ENCODE data around the gene ADAT3. TPM values are rescaled to one million over a fixed set of nuclear protein-coding genes. Genes with fewer than 3 reads are reported as not detected.

ADAT3 gene
- total and polyA plus RNA-seq, 4 donors: 1.3 to 3.3 (median 2.1) TPM

DNA sequence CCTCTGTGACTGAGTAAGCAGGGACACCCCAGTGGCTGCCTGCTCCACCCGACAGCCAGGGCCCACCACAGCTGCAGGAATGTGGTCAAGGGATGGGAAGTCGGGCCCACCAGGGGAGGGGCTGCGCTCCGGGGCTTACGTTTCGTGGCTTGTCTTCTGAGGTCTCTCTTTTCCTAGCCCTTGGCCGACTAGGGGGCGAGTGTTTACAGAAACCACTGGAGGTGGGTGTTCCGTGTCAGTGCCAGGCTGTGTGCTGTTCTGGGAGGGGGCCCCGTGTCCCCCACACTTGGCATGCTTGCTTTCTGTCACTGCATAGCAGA is 4.5 kb downstream of the ADAT3 start:
- Histone ChIP-seq H3K9me3 (ENCODE audit: control insufficient read depth in 4 of 4, low read length in 3 of 4) (no peaks in the 10 kb centered on the region), H3K4me1 (ENCODE audit: control insufficient read depth in 4 of 4, insufficient read depth in 4 of 4, low read length in 3 of 4) (peaks cover 3 to 11% (median 7%) of the 10 kb centered on the region in 4 donors), H3K36me3 (ENCODE audit: control insufficient read depth in 4 of 4, insufficient read depth in 3 of 4, low read depth in 1 of 4, low read length in 3 of 4) (peaks cover 0 to 11% (median 4%) of the 10 kb centered on the region in 4 donors), H3K9ac (ENCODE audit: low read depth in 1 of 2, low read length in 2 of 2) (no peak overlapping the region), H3K27ac (ENCODE audit: low read depth in 1 of 2, low read length in 2 of 2) (no peak overlapping the region), H3K27me3 (ENCODE audit: control insufficient read depth in 4 of 4, insufficient read depth in 4 of 4, low read length in 3 of 4) (no peaks in the 10 kb centered on the region), H3K4me3 (ENCODE audit: low read depth in 1 of 3, low read length in 3 of 3) (no peak overlapping the region)
- WGBS: 85% methylated on average over 10 of the region's 10 CpGs
- TF ChIP-seq, protein P1, sequence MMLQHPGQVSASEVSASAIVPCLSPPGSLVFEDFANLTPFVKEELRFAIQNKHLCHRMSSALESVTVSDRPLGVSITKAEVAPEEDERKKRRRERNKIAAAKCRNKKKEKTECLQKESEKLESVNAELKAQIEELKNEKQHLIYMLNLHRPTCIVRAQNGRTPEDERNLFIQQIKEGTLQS (IDR thresholded peaks at IDR 0.05): no peak
- DNase-seq (ENCODE audit: low spot score): no peak

DNA sequence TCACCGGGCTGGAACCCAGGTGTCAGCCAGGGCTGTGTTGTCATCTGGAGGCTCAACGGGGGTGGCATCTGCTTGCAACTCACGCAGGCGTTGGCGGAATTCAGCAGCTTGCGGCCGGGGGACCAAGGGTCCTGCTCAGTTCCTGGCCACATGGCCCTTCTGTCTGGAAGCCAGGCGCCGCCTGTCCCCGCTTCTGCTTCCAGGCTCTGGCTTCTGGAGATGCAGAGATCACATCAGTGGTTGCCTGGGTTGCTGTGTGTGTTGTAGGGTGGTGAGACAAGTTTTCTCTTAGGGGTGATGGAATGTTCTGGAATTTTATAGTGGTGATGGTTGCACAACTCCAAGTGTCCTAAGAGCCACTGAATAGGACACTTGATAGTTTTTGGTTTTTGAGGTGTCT is 5.0 kb downstream of the ADAT3 start:
- Histone ChIP-seq H3K4me3 (ENCODE audit: low read depth in 1 of 3, low read length in 3 of 3) (no peak overlapping the region), H3K27me3 (ENCODE audit: control insufficient read depth in 4 of 4, insufficient read depth in 4 of 4, low read length in 3 of 4) (no peaks in the 10 kb centered on the region), H3K9ac (ENCODE audit: low read depth in 1 of 2, low read length in 2 of 2) (no peak overlapping the region), H3K9me3 (ENCODE audit: control insufficient read depth in 4 of 4, low read length in 3 of 4) (no peaks in the 10 kb centered on the region), H3K4me1 (ENCODE audit: control insufficient read depth in 4 of 4, insufficient read depth in 4 of 4, low read length in 3 of 4) (peaks cover 3 to 11% (median 7%) of the 10 kb centered on the region in 4 donors), H3K27ac (ENCODE audit: low read depth in 1 of 2, low read length in 2 of 2) (no peak overlapping the region), H3K36me3 (ENCODE audit: control insufficient read depth in 4 of 4, insufficient read depth in 3 of 4, low read depth in 1 of 4, low read length in 3 of 4) (peaks cover 0 to 11% (median 4%) of the 10 kb centered on the region in 4 donors)
- no peak for DNase-seq (ENCODE audit: low spot score)
- TF ChIP-seq, protein P2, sequence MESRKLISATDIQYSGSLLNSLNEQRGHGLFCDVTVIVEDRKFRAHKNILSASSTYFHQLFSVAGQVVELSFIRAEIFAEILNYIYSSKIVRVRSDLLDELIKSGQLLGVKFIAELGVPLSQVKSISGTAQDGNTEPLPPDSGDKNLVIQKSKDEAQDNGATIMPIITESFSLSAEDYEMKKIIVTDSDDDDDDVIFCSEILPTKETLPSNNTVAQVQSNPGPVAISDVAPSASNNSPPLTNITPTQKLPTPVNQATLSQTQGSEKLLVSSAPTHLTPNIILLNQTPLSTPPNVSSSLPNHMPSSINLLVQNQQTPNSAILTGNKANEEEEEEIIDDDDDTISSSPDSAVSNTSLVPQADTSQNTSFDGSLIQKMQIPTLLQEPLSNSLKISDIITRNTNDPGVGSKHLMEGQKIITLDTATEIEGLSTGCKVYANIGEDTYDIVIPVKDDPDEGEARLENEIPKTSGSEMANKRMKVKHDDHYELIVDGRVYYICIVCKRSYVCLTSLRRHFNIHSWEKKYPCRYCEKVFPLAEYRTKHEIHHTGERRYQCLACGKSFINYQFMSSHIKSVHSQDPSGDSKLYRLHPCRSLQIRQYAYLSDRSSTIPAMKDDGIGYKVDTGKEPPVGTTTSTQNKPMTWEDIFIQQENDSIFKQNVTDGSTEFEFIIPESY (IDR thresholded peaks at IDR 0.05): no peak
- no peak for TF ChIP-seq NR2F2 (IDR thresholded peaks at IDR 0.05)
- TF ChIP-seq, protein P1 (IDR thresholded peaks at IDR 0.05): no peak
- no peak for TF ChIP-seq FOXA1 (IDR thresholded peaks at IDR 0.05)
- 95% methylated on average over 10 of the region's 10 CpGs for WGBS

DNA sequence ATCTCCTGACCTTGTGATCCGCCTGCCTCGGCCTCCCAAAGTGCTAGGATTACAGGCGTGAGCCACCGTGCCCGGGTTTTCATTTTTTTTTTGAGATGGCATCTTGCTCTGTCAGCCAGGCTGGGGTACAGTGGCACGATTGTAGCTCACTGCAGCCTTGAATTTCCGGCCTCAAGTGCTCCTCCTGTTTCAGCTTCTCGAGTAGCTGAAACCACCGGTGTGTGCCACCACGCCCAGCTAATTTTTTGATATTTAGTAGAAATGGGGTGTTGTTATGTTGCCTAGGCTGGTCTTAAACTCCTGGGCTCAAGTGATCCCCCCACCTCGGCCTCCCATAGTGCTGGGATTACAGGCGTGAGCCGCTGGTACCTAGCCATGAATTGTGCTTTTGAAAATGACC is 5.9 kb downstream of the ADAT3 start:
- Histone ChIP-seq H3K27ac (ENCODE audit: low read depth in 1 of 2, low read length in 2 of 2) (no peak overlapping the region), H3K4me3 (ENCODE audit: low read depth in 1 of 3, low read length in 3 of 3) (no peak overlapping the region), H3K36me3 (ENCODE audit: control insufficient read depth in 4 of 4, insufficient read depth in 3 of 4, low read depth in 1 of 4, low read length in 3 of 4) (peaks cover 0 to 11% (median 4%) of the 10 kb centered on the region in 4 donors), H3K9ac (ENCODE audit: low read depth in 1 of 2, low read length in 2 of 2) (no peak overlapping the region), H3K4me1 (ENCODE audit: control insufficient read depth in 4 of 4, insufficient read depth in 4 of 4, low read length in 3 of 4) (peaks cover 0 to 5% (median 2%) of the 10 kb centered on the region in 4 donors), H3K27me3 (ENCODE audit: control insufficient read depth in 4 of 4, insufficient read depth in 4 of 4, low read length in 3 of 4) (no peaks in the 10 kb centered on the region), H3K9me3 (ENCODE audit: control insufficient read depth in 4 of 4, low read length in 3 of 4) (no peaks in the 10 kb centered on the region)
- 93% methylated on average over 13 of the region's 13 CpGs for WGBS
- no peak for DNase-seq (ENCODE audit: low spot score)
- TF ChIP-seq EGR1 (IDR thresholded peaks at IDR 0.05; ENCODE audit: low read depth in 2 of 2): no peak
- TF ChIP-seq, protein P3, sequence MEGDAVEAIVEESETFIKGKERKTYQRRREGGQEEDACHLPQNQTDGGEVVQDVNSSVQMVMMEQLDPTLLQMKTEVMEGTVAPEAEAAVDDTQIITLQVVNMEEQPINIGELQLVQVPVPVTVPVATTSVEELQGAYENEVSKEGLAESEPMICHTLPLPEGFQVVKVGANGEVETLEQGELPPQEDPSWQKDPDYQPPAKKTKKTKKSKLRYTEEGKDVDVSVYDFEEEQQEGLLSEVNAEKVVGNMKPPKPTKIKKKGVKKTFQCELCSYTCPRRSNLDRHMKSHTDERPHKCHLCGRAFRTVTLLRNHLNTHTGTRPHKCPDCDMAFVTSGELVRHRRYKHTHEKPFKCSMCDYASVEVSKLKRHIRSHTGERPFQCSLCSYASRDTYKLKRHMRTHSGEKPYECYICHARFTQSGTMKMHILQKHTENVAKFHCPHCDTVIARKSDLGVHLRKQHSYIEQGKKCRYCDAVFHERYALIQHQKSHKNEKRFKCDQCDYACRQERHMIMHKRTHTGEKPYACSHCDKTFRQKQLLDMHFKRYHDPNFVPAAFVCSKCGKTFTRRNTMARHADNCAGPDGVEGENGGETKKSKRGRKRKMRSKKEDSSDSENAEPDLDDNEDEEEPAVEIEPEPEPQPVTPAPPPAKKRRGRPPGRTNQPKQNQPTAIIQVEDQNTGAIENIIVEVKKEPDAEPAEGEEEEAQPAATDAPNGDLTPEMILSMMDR (IDR thresholded peaks at IDR 0.05; ENCODE audit: low read depth, low read length, missing input control): no peak
- TF ChIP-seq, protein P1 (IDR thresholded peaks at IDR 0.05): no peak
- no peak for TF ChIP-seq HNF4A (conservative IDR thresholded peaks at IDR 0.05)
- TF ChIP-seq, protein P4, sequence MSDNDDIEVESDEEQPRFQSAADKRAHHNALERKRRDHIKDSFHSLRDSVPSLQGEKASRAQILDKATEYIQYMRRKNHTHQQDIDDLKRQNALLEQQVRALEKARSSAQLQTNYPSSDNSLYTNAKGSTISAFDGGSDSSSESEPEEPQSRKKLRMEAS (IDR thresholded peaks at IDR 0.05): no peak
- no peak for TF ChIP-seq SP1 (IDR thresholded peaks at IDR 0.05)
- no peak for TF ChIP-seq YY1 (IDR thresholded peaks at IDR 0.05)
- no peak for TF ChIP-seq JUND (IDR thresholded peaks at IDR 0.05)
- TF ChIP-seq FOXA2 (IDR thresholded peaks at IDR 0.05): no peak
- TF ChIP-seq RAD21 (IDR thresholded peaks at IDR 0.05): no peak
- TF ChIP-seq, protein P2 (IDR thresholded peaks at IDR 0.05): no peak
- no peak for TF ChIP-seq RXRA (IDR thresholded peaks at IDR 0.05)
- TF ChIP-seq, protein P5, sequence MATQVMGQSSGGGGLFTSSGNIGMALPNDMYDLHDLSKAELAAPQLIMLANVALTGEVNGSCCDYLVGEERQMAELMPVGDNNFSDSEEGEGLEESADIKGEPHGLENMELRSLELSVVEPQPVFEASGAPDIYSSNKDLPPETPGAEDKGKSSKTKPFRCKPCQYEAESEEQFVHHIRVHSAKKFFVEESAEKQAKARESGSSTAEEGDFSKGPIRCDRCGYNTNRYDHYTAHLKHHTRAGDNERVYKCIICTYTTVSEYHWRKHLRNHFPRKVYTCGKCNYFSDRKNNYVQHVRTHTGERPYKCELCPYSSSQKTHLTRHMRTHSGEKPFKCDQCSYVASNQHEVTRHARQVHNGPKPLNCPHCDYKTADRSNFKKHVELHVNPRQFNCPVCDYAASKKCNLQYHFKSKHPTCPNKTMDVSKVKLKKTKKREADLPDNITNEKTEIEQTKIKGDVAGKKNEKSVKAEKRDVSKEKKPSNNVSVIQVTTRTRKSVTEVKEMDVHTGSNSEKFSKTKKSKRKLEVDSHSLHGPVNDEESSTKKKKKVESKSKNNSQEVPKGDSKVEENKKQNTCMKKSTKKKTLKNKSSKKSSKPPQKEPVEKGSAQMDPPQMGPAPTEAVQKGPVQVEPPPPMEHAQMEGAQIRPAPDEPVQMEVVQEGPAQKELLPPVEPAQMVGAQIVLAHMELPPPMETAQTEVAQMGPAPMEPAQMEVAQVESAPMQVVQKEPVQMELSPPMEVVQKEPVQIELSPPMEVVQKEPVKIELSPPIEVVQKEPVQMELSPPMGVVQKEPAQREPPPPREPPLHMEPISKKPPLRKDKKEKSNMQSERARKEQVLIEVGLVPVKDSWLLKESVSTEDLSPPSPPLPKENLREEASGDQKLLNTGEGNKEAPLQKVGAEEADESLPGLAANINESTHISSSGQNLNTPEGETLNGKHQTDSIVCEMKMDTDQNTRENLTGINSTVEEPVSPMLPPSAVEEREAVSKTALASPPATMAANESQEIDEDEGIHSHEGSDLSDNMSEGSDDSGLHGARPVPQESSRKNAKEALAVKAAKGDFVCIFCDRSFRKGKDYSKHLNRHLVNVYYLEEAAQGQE (IDR thresholded peaks at IDR 0.05): no peak
- no peak for TF ChIP-seq NR2F2 (IDR thresholded peaks at IDR 0.05)
- TF ChIP-seq HNF4G (IDR thresholded peaks at IDR 0.05): no peak
